ENCODE results near the gene GPR153. TPM values are rescaled to one million over a fixed set of nuclear protein-coding genes. Genes with fewer than 3 reads are reported as not detected.

GPR153 gene
- total and polyA plus RNA-seq, 2 of the 8 experiments (the other 6 are each of a cell fraction or from before 2014, with no cell fraction given) = 5.7 to 8.1 TPM

DNA sequence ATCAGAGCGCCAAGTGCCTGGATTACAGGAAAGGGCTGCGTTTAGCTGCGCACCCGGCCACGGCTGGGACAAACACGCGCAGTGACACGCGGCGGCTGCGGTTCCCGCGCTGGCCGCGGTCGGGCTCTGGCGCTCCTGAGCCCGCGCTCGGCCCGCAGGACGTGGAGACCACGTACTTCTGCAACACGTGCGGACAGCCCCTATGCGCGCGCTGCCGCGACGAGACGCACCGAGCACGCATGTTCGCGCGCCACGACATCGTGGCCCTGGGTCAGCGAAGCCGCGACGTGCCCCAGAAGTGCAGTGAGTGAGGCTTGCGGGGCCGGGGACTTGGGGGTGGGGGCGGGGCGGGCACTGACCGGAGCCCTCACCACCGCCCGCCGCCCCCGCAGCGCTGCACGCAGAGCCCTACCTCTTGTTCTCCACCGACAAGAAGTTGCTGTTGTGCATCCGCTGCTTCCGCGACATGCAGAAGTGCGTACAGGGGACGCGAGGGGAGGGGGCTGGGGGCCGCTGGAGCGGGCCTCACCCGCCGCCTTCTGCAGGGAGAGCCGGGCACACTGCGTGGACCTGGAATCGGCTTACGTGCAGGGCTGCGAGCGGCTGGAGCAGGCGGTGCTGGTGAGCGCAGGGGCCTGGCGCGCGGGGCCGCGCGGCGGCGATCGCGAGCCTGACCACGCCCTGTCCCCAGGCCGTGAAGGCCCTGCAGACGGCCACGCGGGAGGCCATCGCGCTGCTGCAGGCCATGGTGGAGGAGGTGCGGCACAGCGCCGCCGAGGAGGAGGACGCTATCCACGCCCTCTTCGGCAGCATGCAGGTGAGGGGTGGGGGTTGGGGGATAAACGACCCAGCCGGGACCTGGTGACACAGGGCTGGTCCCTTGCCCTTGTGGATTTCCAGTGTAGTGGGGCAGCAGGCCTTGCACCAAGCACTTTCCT lies 51.9 kb downstream of the GPR153 start:
- no peak for FAIRE-seq
- ChIA-PET POLR2A (ENCODE audit: partially characterized antibody) (interaction anchor here (0.7 to 5.6 kb wide), 11 partner anchors 11 to 34 kb away, joined by 3 to 78 read pairs (median 7); partner anchors contain the start of genes HES3, ICMT and RPL22), CTCF (ENCODE audit: partially characterized antibody) (interaction anchor here (0.6 to 17.1 kb wide), 16 partner anchors 9 to 965 kb away, joined by 3 to 353 read pairs (median 6); partner anchors contain the start of genes HES3, ICMT and RPL22)
- TF ChIP-seq SUZ12 (IDR thresholded peaks at IDR 0.05; ENCODE audit: low read length) (peak; percentile 56; the same call in 1 of the 2 replicates), YY1 (IDR thresholded peaks at IDR 0.05; ENCODE audit: low read depth, low read length) (0 out of 2 replicates have a peak, but pooled peaks have one; percentile 25), EGR1 (IDR thresholded peaks at IDR 0.05; ENCODE audit: borderline replicate concordance, low read depth, low read length) (peak; percentile 37; the same call in 1 of the 2 replicates), RBBP5 (IDR thresholded peaks at IDR 0.05; ENCODE audit: borderline replicate concordance, low read depth, low read length) (0 out of 2 replicates have a peak, but pooled peaks have one; percentile 35), HDAC2 (IDR thresholded peaks at IDR 0.05; ENCODE audit: borderline replicate concordance in 1 of 2, low read depth in 2 of 2, low read length in 2 of 2) (peak; percentile 30 to 60; a peak in 1 of 4 replicates), KDM4A (IDR thresholded peaks at IDR 0.05; ENCODE audit: low read depth, low read length, severe bottlenecking) (peak; percentile 63)
- TF ChIP-seq, protein P1, sequence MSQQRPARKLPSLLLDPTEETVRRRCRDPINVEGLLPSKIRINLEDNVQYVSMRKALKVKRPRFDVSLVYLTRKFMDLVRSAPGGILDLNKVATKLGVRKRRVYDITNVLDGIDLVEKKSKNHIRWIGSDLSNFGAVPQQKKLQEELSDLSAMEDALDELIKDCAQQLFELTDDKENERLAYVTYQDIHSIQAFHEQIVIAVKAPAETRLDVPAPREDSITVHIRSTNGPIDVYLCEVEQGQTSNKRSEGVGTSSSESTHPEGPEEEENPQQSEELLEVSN (IDR thresholded peaks at IDR 0.05) = peak; percentile 88
- TF ChIP-seq, protein P2, sequence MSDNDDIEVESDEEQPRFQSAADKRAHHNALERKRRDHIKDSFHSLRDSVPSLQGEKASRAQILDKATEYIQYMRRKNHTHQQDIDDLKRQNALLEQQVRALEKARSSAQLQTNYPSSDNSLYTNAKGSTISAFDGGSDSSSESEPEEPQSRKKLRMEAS (IDR thresholded peaks at IDR 0.05) = peak; percentile 91

More for the DNA sequence above, 51.9 kb downstream of the GPR153 start:
- Histone ChIP-seq H2BK12ac (ENCODE audit: low read depth, low read length) (no peak overlapping the region; the same call in 1 of the 2 replicates), H3K56ac (replicated peaks; ENCODE audit: insufficient read length, low read depth, low read length) (no peak overlapping the region), H4K20me1 (replicated peaks in 1 of 2; ENCODE audit: control insufficient read depth in 1 of 2, insufficient read depth in 2 of 2, low read length in 2 of 2) (peaks cover 0 to 7% of the 10 kb centered on the region in 2 experiments), H3K36me3 (ENCODE audit: control insufficient read depth in 2 of 4, insufficient read depth in 4 of 4, low read length in 3 of 4) (no peaks in the 10 kb centered on the region), H3K27me3 (replicated peaks in 1 of 4; ENCODE audit: control insufficient read depth in 3 of 4, extremely low read depth in 1 of 4, insufficient read depth in 3 of 4, low read length in 3 of 4) (peaks cover 1 to 52% (median 40%) of the 10 kb centered on the region in 4 experiments), H3K18ac (ENCODE audit: extremely low read depth, low read length) (peak overlapping the region; percentile 97), H3K14ac (ENCODE audit: insufficient read length) (no peak overlapping the region), H3K4ac (replicated peaks; ENCODE audit: insufficient read length, low read depth, low read length) (peak overlapping the region; percentile 96), H4K91ac (replicated peaks; ENCODE audit: insufficient read length, low read length) (peak overlapping the region; percentile 68), H3K79me2 (ENCODE audit: control insufficient read depth in 1 of 2, insufficient read depth in 2 of 2, low read length in 2 of 2) (no peaks in the 10 kb centered on the region), H4K5ac (ENCODE audit: insufficient read length, low read depth, low read length) (no peak overlapping the region), H3K4me2 (ENCODE audit: insufficient read depth in 1 of 2, low read depth in 2 of 2, low read length in 2 of 2) (peak overlapping the region; percentile 57 to 99), H2AK5ac (ENCODE audit: low read depth, low read length) (no peak overlapping the region), H4K8ac (ENCODE audit: extremely low read depth, insufficient read depth, low read length) (peak overlapping the region; percentile 40), H3K4me3 (ENCODE audit: extremely low read depth in 1 of 4, insufficient read depth in 2 of 4, low read depth in 3 of 4, low read length in 4 of 4) (peak overlapping the region; percentile 12 to 58 (median 34)), H2BK15ac (ENCODE audit: low read length) (peak overlapping the region; percentile 92; the same call in 1 of the 2 replicates), H2AFZ (ENCODE audit: low read length) (0 out of 2 replicates have a peak overlapping the region, but pooled peaks have one; percentile 14), H3K23me2 (ENCODE audit: low read depth, low read length) (peaks cover 20% of the 10 kb centered on the region; the same call in 1 of the 2 replicates), H3K79me1 (ENCODE audit: low read depth, low read length) (no peaks in the 10 kb centered on the region), H2BK5ac (ENCODE audit: low read depth, low read length) (no peak overlapping the region), H3K9ac (replicated peaks in 1 of 4; ENCODE audit: extremely low read depth in 1 of 4, low read depth in 3 of 4, low read length in 3 of 4) (no peak overlapping the region; a peak in 1 of 7 replicates), H3K9me3 (ENCODE audit: insufficient read depth in 2 of 2, low read depth in 1 of 2, low read length in 1 of 2) (no peaks in the 10 kb centered on the region), H2BK120ac (replicated peaks; ENCODE audit: low read depth, low read length) (peak overlapping the region; percentile 15), H2BK20ac (ENCODE audit: low read length) (0 out of 2 replicates have a peak overlapping the region, but pooled peaks have one; percentile 18), H3K23ac (ENCODE audit: insufficient read length) (no peak overlapping the region), H3K27ac (ENCODE audit: low read depth, low read length) (no peak overlapping the region), H3K4me1 (replicated peaks in 1 of 4; ENCODE audit: control insufficient read depth in 3 of 4, insufficient read depth in 4 of 4, low read length in 3 of 4) (peaks cover 0 to 31% (median 24%) of the 10 kb centered on the region in 4 experiments; a peak in 6 of 7 replicates)
- 5% methylated on average over 60 of the region's 99 CpGs; no CpG with 5 or more reads in 1 of the 2 experiments for WGBS, 2 experiments (ENCODE audit: extremely low coverage in 1 of 2, insufficient coverage in 1 of 2, insufficient read length in 1 of 2, insufficient replicate concordance in 2 of 2, low coverage in 1 of 2, low lambda C conversion rate in 2 of 2, missing lambda C conversion rate in 1 of 2)
- peak in 1 of 2 experiments; percentile 67 for DNase-seq (ENCODE audit: low read depth in 1 of 2, low spot score in 2 of 2)

All from H1 (cell line).